Effector memory CD4-positive, alpha-beta T cell (primary cell): ENCODE results near the gene ACRBP.

Experiments used
- DNase-seq, 3 donors: peaks; one replicate each; pipeline ENCODE4 v3.0.0-alpha.2; 2020
- H3K27ac ChIP-seq: 2 replicates; pipeline ENCODE4 v1.7.0; 2013; ENCODE audit warnings: mild to moderate bottlenecking, low read length, moderate library complexity; ENCODE audit not compliant: insufficient read depth, poor library complexity, severe bottlenecking
- H3K27me3 ChIP-seq: replicated peaks from 2 replicates; pipeline ENCODE4 v1.7.0; 2013; ENCODE audit warnings: mild to moderate bottlenecking, low read length; ENCODE audit not compliant: insufficient read depth, control insufficient read depth, poor library complexity, severe bottlenecking
- H3K36me3 ChIP-seq: 2 replicates; pipeline ENCODE4 v1.7.0; 2013; ENCODE audit warnings: mild to moderate bottlenecking, low read length, moderate library complexity; ENCODE audit not compliant: control insufficient read depth, insufficient read depth
- H3K4me1 ChIP-seq: 2 replicates; pipeline ENCODE4 v1.7.0; 2013; ENCODE audit warnings: low read length, mild to moderate bottlenecking; ENCODE audit not compliant: control insufficient read depth, insufficient read depth, poor library complexity, severe bottlenecking
- H3K4me3 ChIP-seq: 2 replicates; pipeline ENCODE4 v1.7.0; 2013; ENCODE audit warnings: low read length, low read depth, mild to moderate bottlenecking; ENCODE audit not compliant: insufficient read depth, poor library complexity, severe bottlenecking
- H3K9me3 ChIP-seq: 2 replicates; pipeline ENCODE4 v1.7.0; 2013; ENCODE audit warnings: mild to moderate bottlenecking, low read length, moderate library complexity; ENCODE audit not compliant: control insufficient read depth

Gene ACRBP

GRCh38 chr12:6618483-6619225, 28.6 kb downstream of the ACRBP start:
- H3K9me3 ChIP-seq = no peaks in the 10 kb centered on the region
- H3K4me3 ChIP-seq = no peak overlapping the region
- no peak for DNase-seq
- no peak overlapping the region for H3K27ac ChIP-seq
- peaks cover 6% of the 10 kb centered on the region for H3K4me1 ChIP-seq
- H3K36me3 ChIP-seq = peaks cover 7% of the 10 kb centered on the region
- no peaks in the 10 kb centered on the region for H3K27me3 ChIP-seq

GRCh38 chr12:6615802-6616201, 31.4 kb downstream of the ACRBP start:
- no peaks in the 10 kb centered on the region for H3K9me3 ChIP-seq
- no peak overlapping the region for H3K4me3 ChIP-seq
- H3K36me3 ChIP-seq = peaks cover 7% of the 10 kb centered on the region
- H3K27me3 ChIP-seq = no peaks in the 10 kb centered on the region
- DNase-seq = no peak
- H3K4me1 ChIP-seq = peaks cover 32% of the 10 kb centered on the region
- peak overlapping the region; percentile 1 for H3K27ac ChIP-seq

GRCh38 chr12:6614513-6615172, 32.6 kb downstream of the ACRBP start:
- Histone ChIP-seq H3K4me1 (peaks cover 28% of the 10 kb centered on the region), H3K36me3 (peaks cover 2% of the 10 kb centered on the region), H3K27ac (no peak overlapping the region), H3K4me3 (no peak overlapping the region), H3K27me3 (no peaks in the 10 kb centered on the region), H3K9me3 (no peaks in the 10 kb centered on the region)
- DNase-seq = no peak

GRCh38 chr12:6613776-6614512, 33.3 kb downstream of the ACRBP start:
- H3K27ac ChIP-seq = no peak overlapping the region
- peaks cover 28% of the 10 kb centered on the region for H3K4me1 ChIP-seq
- peak in 2 of 3 donors; percentile 32 to 40 for DNase-seq
- no peaks in the 10 kb centered on the region for H3K27me3 ChIP-seq
- no peak overlapping the region for H3K4me3 ChIP-seq
- H3K36me3 ChIP-seq = no peaks in the 10 kb centered on the region
- H3K9me3 ChIP-seq = no peaks in the 10 kb centered on the region

- Histone ChIP-seq H3K36me3 (no peaks in the 10 kb centered on the region), H3K4me1 (peaks cover 28% of the 10 kb centered on the region), H3K9me3 (no peaks in the 10 kb centered on the region), H3K27ac (peak overlapping the region; percentile 39), H3K4me3 (peak overlapping the region; percentile 13), H3K27me3 (no peaks in the 10 kb centered on the region)
- DNase-seq = peak in 1 of 3 donors; percentile 11
Observed at GRCh38 chr12:6613015-6613775, 34.0 kb downstream of the ACRBP start.

- Histone ChIP-seq H3K9me3 (no peaks in the 10 kb centered on the region), H3K4me3 (peak overlapping the region; percentile 13), H3K27ac (peak overlapping the region; percentile 39), H3K27me3 (no peaks in the 10 kb centered on the region), H3K4me1 (peaks cover 28% of the 10 kb centered on the region), H3K36me3 (no peaks in the 10 kb centered on the region)
- no peak for DNase-seq
Observed at GRCh38 chr12:6612652-6613014, 34.6 kb downstream of the ACRBP start.

GRCh38 chr12:6612247-6612646, 35.0 kb downstream of the ACRBP start:
- peaks cover 28% of the 10 kb centered on the region for H3K4me1 ChIP-seq
- DNase-seq = no peak
- no peaks in the 10 kb centered on the region for H3K36me3 ChIP-seq
- H3K4me3 ChIP-seq = peak overlapping the region; percentile 13
- H3K9me3 ChIP-seq = no peaks in the 10 kb centered on the region
- H3K27me3 ChIP-seq = no peaks in the 10 kb centered on the region
- H3K27ac ChIP-seq = peak overlapping the region; percentile 39

GRCh38 chr12:6608592-6609281, 38.5 kb downstream of the ACRBP start:
- Histone ChIP-seq H3K36me3 (no peaks in the 10 kb centered on the region), H3K4me1 (peaks cover 43% of the 10 kb centered on the region), H3K27me3 (no peaks in the 10 kb centered on the region), H3K4me3 (no peak overlapping the region), H3K27ac (peak overlapping the region; percentile 91), H3K9me3 (no peaks in the 10 kb centered on the region)
- no peak for DNase-seq
